Pulmonary artery endothelial cell (primary cell): ENCODE results near the gene BMP2K. TPM values are rescaled to one million over a fixed set of nuclear protein-coding genes. Genes with fewer than 3 reads are reported as not detected.

ENCODE experiments used
- DNase-seq: peaks from one replicate; pipeline ENCODE4 v3.0.0-alpha.2; 2011; ENCODE audit warnings: low read depth, low spot score
- total RNA-seq: library from RNA; depleted of rRNA; stranded (reverse); fragments of >200 nt; gene quantifications from 2 replicates; pipeline ENCODE4 v1.2.3, GENCODE V29; 2014

BMP2K gene
- 32.2 and 54.6 TPM in 2 replicates for total RNA-seq

GRCh38 chr4:78776079-78776728 is at the start of gene BMP2K:
Gene BMP2K, plus strand, starts transcription at chr4:78776350. Its CDS starts 194 bp downstream, at chr4:78776544.
- no peak for DNase-seq

GRCh38 chr4:78726546-78726945 is 49.6 kb upstream of the BMP2K start:
- no peak for DNase-seq

- no peak for DNase-seq
Measured at GRCh38 chr4:78732332-78733104, 43.6 kb upstream of the BMP2K start.

- DNase-seq: no peak
Measured at GRCh38 chr4:78734441-78735162, 41.5 kb upstream of the BMP2K start.

- no peak for DNase-seq
Measured at GRCh38 chr4:78735697-78736096, 40.5 kb upstream of the BMP2K start.

GRCh38 chr4:78737035-78737434 is 39.1 kb upstream of the BMP2K start:
- DNase-seq: no peak

GRCh38 chr4:78737973-78738372 is 38.2 kb upstream of the BMP2K start:
- no peak for DNase-seq

- DNase-seq: no peak
Measured at GRCh38 chr4:78742300-78742699, 33.9 kb upstream of the BMP2K start.

- DNase-seq: no peak
Measured at GRCh38 chr4:78747475-78747922, 28.7 kb upstream of the BMP2K start.

GRCh38 chr4:78748381-78748780 is 27.8 kb upstream of the BMP2K start:
- no peak for DNase-seq

- no peak for DNase-seq
Measured at GRCh38 chr4:78749258-78749971, 26.7 kb upstream of the BMP2K start.

- no peak for DNase-seq
Measured at GRCh38 chr4:78749972-78750727, 26.0 kb upstream of the BMP2K start.

- DNase-seq: no peak
Measured at GRCh38 chr4:78753091-78753490, 23.1 kb upstream of the BMP2K start.

GRCh38 chr4:78754872-78755271 is 21.3 kb upstream of the BMP2K start:
- DNase-seq: no peak

GRCh38 chr4:78756137-78756536 is 20.0 kb upstream of the BMP2K start:
- no peak for DNase-seq

GRCh38 chr4:78756776-78757175 is 19.4 kb upstream of the BMP2K start:
- DNase-seq: no peak

GRCh38 chr4:78757574-78757973 is 18.6 kb upstream of the BMP2K start:
- DNase-seq: no peak

GRCh38 chr4:78758085-78758484 is 18.1 kb upstream of the BMP2K start:
- no peak for DNase-seq

- no peak for DNase-seq
Measured at GRCh38 chr4:78762529-78762928, 13.6 kb upstream of the BMP2K start.

- no peak for DNase-seq
Measured at GRCh38 chr4:78763251-78763650, 12.9 kb upstream of the BMP2K start.
